NCI-H1092 (cell line): ENCODE results near the gene KIFAP3.
"Not testable (repeated sequence)": the region's sequence is repeated elsewhere in the genome, so short reads cannot be mapped to it uniquely, and the experiment has no call there.

Experiments used
- DNase-seq: peaks from one replicate; lab custom pipeline; 2025; lab: John Stamatoyannopoulos, UW

KIFAP3 gene

DNA sequence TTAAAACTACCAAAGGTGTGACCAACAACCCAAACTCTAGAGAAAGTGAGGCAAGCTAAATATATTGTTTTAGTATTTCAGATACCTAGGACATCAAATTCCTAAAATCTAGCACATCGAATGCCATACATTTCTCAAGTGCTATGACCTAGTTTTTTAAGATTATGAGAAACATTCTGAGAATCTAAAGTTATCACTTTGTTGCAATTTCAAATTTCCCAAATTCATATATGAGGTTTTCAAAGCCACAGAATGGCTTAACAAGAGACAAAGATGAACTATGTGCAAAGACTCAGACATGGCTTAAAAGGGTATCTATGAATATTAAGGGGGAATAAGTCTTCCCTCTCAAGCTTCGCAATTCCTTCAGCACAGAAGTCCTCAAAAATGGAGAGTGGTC lies 187.6 kb downstream of the KIFAP3 start:
- DNase-seq: no peak

DNA sequence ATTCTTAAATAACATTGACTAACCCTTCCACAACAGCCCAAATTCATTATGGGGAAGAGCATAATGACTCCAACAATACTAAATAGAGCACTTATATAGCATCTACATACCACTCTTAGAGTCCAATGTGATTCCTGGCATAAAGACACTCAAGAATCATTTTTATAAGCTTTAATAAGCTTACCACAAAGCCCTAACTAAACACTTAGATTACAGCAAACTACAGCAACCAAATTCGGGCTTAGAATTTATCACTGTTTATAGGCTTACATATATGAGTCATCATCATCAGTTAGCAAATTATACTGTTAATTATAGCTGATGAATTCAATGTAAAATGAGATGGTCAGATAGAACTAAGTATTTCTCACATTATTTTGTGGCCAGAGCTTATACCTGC lies 188.1 kb downstream of the KIFAP3 start:
- no peak for DNase-seq

DNA sequence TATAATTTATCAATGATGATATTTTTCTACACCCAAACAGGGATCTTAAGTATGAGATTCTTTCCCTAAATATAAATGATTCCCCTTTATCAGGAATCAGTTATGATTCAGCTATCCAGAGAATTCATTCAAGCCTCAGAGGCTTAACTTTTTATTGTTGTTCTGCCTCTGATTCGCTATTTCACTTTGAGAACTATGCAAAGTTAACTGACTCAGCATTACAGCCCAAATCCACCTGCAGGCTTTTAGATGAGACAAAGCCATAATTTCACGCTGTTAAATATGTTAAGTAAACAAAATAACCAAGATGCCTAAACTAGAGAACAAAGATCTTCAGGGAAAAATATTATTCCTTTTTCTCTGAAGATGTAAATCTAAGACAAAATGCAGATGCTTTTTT lies 189.3 kb downstream of the KIFAP3 start:
- no peak for DNase-seq

DNA sequence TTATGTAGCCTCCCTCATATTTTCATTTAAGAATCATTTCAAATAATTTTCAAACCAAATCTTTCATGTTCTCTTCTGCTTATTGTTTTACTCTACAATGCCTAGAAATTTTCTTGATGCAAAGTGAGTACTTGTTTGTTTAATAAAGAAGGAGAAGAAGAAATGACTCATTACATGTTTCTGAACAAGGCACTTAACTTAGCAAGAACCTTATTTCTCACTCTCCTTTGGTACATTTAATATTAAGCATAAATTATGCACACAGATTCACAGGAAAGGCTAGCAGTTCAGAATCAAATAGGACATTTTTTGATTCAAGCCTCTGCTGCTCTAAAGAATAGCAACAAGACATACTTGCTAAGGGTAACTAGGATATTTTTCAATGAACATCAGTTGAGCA lies 189.9 kb downstream of the KIFAP3 start:
- no peak for DNase-seq

DNA sequence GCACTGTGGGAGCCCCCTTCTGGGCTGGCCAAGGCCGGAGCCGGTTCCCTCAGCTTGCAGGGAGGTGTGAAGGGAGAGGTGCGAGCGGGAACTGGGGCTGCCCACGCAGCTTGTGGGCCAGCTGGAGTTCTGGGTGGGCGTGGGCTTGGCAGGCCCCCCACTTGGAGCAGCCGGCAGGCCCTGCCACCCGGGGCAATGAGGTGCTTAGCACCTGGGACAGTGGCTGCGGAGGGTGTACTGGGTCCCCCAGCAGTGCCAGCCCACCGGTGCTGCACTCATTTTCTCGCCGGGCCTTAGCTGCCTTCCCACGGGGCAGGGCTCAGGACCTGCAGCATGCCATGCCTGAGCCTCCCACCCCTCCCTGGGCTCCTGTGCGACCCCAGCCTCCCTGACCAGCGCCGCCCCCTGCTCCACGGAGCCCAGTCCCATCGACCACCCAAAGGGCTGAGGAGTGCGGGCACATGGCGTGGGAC lies 192.4 kb downstream of the KIFAP3 start:
- no peak for DNase-seq

DNA sequence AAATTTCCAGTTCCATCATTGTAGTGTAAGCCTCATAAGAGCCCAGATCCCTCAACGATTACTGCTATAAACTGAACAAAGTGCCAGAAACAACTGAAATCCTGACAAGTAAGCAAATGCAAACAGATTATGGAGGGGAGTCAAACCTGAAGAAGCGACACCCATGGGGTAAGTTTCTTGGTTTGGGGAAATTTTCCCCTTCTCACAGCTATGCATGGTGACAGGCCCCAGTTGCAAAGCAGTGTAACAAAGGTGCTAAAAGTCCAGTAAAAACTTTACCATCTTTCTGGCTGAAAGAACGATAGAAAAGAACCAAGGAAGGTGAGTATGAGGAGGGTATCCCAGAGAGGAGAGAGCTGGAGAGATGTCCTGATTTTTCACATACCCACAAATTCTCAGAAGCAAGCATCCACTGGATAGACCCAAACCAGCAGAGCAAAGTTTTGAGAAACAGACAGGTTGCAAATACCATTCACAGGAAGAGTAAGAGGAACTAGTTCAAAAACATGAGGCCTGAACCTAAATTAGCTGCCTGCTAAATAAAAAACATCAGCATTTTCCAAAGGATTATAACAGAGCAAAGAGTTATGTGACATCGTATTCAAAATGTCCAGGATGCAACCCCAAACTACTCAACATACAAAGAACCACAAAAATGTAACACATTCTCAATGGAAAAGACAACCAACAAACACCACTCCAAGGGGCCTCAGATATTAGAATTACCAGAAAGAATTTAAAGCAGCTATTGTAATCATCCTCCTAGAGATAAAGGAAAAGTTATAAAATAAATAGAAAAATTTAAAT lies 195.3 kb downstream of the KIFAP3 start:
- no peak for DNase-seq

DNA sequence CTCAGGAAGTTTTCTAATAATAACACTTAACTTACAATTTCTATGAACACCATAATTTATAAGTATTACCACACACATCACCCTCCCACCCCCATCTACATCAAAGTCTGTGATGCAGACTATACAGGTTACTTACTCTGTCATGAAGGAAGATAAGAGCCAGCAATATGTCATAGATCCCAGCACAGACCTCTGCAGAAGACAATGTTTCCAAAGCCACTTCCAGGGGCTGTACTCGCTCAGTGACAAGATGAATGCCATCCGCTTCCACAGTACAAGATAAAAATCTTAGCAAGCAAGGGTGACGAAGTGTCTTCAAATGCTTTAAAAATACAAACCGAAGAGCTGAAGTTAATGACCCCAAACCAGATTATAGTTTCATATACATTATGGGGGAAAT lies 196.0 kb downstream of the KIFAP3 start:
- DNase-seq: no peak

DNA sequence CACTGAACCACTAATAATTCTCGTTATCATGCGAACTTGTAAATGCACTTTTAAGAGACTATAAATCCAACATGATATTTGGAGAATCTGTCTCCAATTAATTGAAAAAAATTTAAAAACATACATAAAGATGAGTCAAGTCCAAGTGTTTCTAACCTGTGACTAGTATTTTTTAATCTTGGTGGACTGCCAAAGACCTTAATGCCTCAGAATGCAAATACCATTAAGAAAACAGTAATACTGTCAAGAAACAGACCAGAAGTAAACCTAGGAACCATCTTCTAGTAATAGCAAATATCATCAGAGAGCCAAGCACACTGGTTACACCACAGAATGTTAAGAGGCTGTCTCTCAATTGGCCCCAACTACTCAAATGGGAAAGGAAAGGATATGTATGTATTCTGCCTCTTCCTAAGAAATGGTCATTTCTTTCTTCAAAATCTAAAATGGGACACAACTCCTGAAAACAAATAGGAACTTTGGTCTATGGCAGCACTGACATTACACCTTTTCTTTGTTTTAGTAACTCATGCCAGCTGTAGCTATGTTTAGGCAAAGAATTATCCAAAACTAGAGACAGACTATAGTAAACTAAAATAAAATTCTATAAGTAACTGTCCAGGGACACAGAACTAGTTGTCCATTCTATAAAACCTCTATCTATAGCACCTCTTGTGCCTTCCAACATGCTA lies 196.5 kb downstream of the KIFAP3 start:
- no peak for DNase-seq

DNA sequence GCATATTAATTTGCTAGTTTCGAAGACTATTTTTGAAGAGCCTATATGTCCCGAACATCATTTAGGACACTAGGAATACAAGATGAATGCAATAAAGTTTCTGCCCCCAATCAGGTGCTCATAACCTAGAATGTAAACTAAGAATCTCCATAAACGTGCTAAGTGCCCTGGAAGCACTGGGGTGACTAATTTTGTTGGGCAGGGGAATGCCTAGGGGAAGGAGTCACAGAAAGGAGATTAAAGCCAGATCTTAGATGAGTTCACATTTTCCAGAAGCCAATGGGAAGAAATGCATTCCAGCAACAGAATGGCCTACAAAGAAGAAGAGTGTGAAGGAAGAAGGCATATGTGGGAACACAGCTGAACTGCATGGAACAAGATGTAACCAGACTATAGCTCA lies 200.3 kb downstream of the KIFAP3 start:
- no peak for DNase-seq

GRCh38 chr1:169873582-169874199 lies 200.8 kb downstream of the KIFAP3 start:
- no peak for DNase-seq

GRCh38 chr1:169872906-169873305 lies 201.6 kb downstream of the KIFAP3 start:
- DNase-seq: no peak

DNA sequence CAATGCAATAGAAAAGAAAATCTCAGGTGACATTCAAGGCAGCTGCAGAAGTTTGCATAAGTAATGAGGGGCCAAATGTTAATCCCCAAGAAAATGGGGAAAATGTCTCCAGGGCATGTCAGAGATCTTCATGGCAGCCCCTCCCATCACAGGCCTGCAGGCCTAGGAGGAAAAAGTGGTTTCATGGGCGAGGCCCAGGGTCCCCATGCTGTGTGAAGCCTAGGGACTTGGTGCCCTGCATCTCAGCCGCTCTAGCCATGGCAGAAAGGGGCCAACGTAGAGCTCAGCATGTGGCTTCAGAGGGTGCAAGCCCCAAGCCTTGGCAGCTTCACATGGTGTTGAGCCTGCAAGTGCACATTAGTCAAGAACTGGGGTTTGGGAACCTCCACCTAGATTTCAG lies 202.5 kb downstream of the KIFAP3 start:
- not testable (repeated sequence) for DNase-seq
